Measurements from ENCODE around the gene CRTC3. TPM values are rescaled to one million over a fixed set of nuclear protein-coding genes. Genes with fewer than 3 reads are reported as not detected.
A peak's percentile ranks its signal among the peaks of the same experiment; 100 is the strongest.

Gene CRTC3
- total and polyA plus RNA-seq, 2 of the 13 experiments (the other 11 are each of a cell fraction or from before 2014, with no cell fraction given): 8.4 to 11.8 TPM

GRCh38 chr15:90489944-90490343 lies 39.8 kb upstream of the CRTC3 start (continued):
- TF ChIP-seq, protein P1, sequence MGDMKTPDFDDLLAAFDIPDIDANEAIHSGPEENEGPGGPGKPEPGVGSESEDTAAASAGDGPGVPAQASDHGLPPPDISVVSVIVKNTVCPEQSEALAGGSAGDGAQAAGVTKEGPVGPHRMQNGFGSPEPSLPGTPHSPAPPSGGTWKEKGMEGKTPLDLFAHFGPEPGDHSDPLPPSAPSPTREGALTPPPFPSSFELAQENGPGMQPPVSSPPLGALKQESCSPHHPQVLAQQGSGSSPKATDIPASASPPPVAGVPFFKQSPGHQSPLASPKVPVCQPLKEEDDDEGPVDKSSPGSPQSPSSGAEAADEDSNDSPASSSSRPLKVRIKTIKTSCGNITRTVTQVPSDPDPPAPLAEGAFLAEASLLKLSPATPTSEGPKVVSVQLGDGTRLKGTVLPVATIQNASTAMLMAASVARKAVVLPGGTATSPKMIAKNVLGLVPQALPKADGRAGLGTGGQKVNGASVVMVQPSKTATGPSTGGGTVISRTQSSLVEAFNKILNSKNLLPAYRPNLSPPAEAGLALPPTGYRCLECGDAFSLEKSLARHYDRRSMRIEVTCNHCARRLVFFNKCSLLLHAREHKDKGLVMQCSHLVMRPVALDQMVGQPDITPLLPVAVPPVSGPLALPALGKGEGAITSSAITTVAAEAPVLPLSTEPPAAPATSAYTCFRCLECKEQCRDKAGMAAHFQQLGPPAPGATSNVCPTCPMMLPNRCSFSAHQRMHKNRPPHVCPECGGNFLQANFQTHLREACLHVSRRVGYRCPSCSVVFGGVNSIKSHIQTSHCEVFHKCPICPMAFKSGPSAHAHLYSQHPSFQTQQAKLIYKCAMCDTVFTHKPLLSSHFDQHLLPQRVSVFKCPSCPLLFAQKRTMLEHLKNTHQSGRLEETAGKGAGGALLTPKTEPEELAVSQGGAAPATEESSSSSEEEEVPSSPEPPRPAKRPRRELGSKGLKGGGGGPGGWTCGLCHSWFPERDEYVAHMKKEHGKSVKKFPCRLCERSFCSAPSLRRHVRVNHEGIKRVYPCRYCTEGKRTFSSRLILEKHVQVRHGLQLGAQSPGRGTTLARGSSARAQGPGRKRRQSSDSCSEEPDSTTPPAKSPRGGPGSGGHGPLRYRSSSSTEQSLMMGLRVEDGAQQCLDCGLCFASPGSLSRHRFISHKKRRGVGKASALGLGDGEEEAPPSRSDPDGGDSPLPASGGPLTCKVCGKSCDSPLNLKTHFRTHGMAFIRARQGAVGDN (CRISPR knock-in tag; IDR thresholded peaks at IDR 0.05): no peak
- TF ChIP-seq, protein P2, sequence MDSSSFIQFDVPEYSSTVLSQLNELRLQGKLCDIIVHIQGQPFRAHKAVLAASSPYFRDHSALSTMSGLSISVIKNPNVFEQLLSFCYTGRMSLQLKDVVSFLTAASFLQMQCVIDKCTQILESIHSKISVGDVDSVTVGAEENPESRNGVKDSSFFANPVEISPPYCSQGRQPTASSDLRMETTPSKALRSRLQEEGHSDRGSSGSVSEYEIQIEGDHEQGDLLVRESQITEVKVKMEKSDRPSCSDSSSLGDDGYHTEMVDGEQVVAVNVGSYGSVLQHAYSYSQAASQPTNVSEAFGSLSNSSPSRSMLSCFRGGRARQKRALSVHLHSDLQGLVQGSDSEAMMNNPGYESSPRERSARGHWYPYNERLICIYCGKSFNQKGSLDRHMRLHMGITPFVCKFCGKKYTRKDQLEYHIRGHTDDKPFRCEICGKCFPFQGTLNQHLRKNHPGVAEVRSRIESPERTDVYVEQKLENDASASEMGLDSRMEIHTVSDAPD (CRISPR knock-in tag; IDR thresholded peaks at IDR 0.05): peak; percentile 93
- TF ChIP-seq, protein P3, sequence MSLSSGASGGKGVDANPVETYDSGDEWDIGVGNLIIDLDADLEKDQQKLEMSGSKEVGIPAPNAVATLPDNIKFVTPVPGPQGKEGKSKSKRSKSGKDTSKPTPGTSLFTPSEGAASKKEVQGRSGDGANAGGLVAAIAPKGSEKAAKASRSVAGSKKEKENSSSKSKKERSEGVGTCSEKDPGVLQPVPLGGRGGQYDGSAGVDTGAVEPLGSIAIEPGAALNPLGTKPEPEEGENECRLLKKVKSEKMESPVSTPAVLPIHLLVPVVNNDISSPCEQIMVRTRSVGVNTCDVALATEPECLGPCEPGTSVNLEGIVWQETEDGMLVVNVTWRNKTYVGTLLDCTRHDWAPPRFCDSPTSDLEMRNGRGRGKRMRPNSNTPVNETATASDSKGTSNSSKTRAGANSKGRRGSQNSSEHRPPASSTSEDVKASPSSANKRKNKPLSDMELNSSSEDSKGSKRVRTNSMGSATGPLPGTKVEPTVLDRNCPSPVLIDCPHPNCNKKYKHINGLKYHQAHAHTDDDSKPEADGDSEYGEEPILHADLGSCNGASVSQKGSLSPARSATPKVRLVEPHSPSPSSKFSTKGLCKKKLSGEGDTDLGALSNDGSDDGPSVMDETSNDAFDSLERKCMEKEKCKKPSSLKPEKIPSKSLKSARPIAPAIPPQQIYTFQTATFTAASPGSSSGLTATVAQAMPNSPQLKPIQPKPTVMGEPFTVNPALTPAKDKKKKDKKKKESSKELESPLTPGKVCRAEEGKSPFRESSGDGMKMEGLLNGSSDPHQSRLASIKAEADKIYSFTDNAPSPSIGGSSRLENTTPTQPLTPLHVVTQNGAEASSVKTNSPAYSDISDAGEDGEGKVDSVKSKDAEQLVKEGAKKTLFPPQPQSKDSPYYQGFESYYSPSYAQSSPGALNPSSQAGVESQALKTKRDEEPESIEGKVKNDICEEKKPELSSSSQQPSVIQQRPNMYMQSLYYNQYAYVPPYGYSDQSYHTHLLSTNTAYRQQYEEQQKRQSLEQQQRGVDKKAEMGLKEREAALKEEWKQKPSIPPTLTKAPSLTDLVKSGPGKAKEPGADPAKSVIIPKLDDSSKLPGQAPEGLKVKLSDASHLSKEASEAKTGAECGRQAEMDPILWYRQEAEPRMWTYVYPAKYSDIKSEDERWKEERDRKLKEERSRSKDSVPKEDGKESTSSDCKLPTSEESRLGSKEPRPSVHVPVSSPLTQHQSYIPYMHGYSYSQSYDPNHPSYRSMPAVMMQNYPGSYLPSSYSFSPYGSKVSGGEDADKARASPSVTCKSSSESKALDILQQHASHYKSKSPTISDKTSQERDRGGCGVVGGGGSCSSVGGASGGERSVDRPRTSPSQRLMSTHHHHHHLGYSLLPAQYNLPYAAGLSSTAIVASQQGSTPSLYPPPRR (CRISPR knock-in tag; IDR thresholded peaks at IDR 0.05; ENCODE audit: borderline replicate concordance): peak; percentile 100
- TF ChIP-seq HBP1 (CRISPR knock-in tag; IDR thresholded peaks at IDR 0.05; ENCODE audit: low read depth) (no peak), TERF1 (CRISPR knock-in tag; IDR thresholded peaks at IDR 0.05) (no peak), JDP2 (CRISPR knock-in tag; IDR thresholded peaks at IDR 0.05; ENCODE audit: borderline replicate concordance) (no peak), TBX2 (CRISPR knock-in tag; IDR thresholded peaks at IDR 0.05; ENCODE audit: borderline replicate concordance) (peak; percentile 98), RFX3 (CRISPR knock-in tag; IDR thresholded peaks at IDR 0.05) (peak; percentile 51; the same call in 1 of the 2 replicates)
- TF ChIP-seq, protein P4, sequence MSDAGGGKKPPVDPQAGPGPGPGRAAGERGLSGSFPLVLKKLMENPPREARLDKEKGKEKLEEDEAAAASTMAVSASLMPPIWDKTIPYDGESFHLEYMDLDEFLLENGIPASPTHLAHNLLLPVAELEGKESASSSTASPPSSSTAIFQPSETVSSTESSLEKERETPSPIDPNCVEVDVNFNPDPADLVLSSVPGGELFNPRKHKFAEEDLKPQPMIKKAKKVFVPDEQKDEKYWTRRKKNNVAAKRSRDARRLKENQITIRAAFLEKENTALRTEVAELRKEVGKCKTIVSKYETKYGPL (CRISPR knock-in tag; IDR thresholded peaks at IDR 0.05): no peak
- TF ChIP-seq, protein P5, sequence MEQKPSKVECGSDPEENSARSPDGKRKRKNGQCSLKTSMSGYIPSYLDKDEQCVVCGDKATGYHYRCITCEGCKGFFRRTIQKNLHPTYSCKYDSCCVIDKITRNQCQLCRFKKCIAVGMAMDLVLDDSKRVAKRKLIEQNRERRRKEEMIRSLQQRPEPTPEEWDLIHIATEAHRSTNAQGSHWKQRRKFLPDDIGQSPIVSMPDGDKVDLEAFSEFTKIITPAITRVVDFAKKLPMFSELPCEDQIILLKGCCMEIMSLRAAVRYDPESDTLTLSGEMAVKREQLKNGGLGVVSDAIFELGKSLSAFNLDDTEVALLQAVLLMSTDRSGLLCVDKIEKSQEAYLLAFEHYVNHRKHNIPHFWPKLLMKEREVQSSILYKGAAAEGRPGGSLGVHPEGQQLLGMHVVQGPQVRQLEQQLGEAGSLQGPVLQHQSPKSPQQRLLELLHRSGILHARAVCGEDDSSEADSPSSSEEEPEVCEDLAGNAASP (CRISPR knock-in tag; IDR thresholded peaks at IDR 0.05; ENCODE audit: borderline replicate concordance): peak; percentile 59; the same call in 1 of the 2 replicates
- TF ChIP-seq, protein P6, sequence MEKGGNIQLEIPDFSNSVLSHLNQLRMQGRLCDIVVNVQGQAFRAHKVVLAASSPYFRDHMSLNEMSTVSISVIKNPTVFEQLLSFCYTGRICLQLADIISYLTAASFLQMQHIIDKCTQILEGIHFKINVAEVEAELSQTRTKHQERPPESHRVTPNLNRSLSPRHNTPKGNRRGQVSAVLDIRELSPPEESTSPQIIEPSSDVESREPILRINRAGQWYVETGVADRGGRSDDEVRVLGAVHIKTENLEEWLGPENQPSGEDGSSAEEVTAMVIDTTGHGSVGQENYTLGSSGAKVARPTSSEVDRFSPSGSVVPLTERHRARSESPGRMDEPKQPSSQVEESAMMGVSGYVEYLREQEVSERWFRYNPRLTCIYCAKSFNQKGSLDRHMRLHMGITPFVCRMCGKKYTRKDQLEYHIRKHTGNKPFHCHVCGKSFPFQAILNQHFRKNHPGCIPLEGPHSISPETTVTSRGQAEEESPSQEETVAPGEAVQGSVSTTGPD (CRISPR knock-in tag; IDR thresholded peaks at IDR 0.05): 0 out of 2 replicates have a peak, but pooled peaks have one; percentile 20
